Right lobe of liver (tissue), 4 donors: ENCODE measurements around the gene AHCYL2.

Source experiments
- CTCF ChIP-seq, 4 donors: fragments of 200-600 bp in 3 of 4; fragments of 450-650 bp in 1 of 4; IDR thresholded peaks; one replicate each; pipeline versions ENCODE4 v1.5.1 to v1.8.0; 2016 to 2022; ENCODE audit warnings: antibody characterized with exemption in 4 of 4, mild to moderate bottlenecking in 2 of 4
- POLR2A ChIP-seq: fragments of 450-650 bp; IDR thresholded peaks from one replicate; pipeline ENCODE4 v1.6.1; 2017; ENCODE audit warnings: antibody characterized with exemption, mild to moderate bottlenecking
- donor health status: DM: no; HTN: no; CAD: no.
- donor health status: DM: no; HTN: no; CAD: no.
- donor health status: DM: no; HTN: yes; CAD: no.

GRCh38 chr7:129263168-129263567 lies 38.3 kb downstream of the AHCYL2 start:
- TF ChIP-seq POLR2A, result no peak
- no peak for TF ChIP-seq CTCF (IDR thresholded peaks at IDR 0.05)
